NT2/D1 (cell line): Measurements from ENCODE around the gene ZBTB16.

Experiments
- DNase-seq: peaks from one replicate; pipeline ENCODE4 v3.0.0-alpha.2; 2011; ENCODE audit warnings: low read depth, low spot score
- H3K27me3 ChIP-seq: 2 replicates; pipeline ENCODE4 v1.6.0; 2011; ENCODE audit warnings: mild to moderate bottlenecking; ENCODE audit not compliant: insufficient read length, insufficient read depth
- H3K36me3 ChIP-seq: 2 replicates; pipeline ENCODE4 v1.6.1; 2011; ENCODE audit warnings: mild to moderate bottlenecking, low read length, mixed read lengths; ENCODE audit not compliant: insufficient read depth, insufficient read length
- H3K4me1 ChIP-seq: 2 replicates; pipeline ENCODE4 v1.5.1; 2011; ENCODE audit not compliant: insufficient read depth, insufficient read length
- H3K4me3 ChIP-seq: 2 replicates; pipeline ENCODE4 v1.5.1; 2011; ENCODE audit warnings: low read depth; ENCODE audit not compliant: insufficient read length
- H3K9ac ChIP-seq: 2 replicates; pipeline ENCODE4 v1.6.0; 2011; ENCODE audit warnings: low read depth; ENCODE audit not compliant: insufficient read length
- H3K9me3 ChIP-seq: 2 replicates; pipeline ENCODE4 v1.5.1; 2011; ENCODE audit warnings: mild to moderate bottlenecking, low read length; ENCODE audit not compliant: insufficient read depth
- SUZ12 ChIP-seq: IDR thresholded peaks from 2 replicates; pipeline ENCODE4 v1.6.1; 2011; ENCODE audit not compliant: insufficient read length, insufficient read depth; ENCODE audit errors: extremely low read depth
- YY1 ChIP-seq: IDR thresholded peaks from 2 replicates; pipeline ENCODE4 v1.6.1; 2011; ENCODE audit not compliant: insufficient read length, insufficient read depth
- ZNF274 ChIP-seq: IDR thresholded peaks from 2 replicates; pipeline ENCODE4 v1.6.1; 2011; ENCODE audit warnings: mild to moderate bottlenecking, low read depth, low read length

ZBTB16 gene

GRCh38 chr11:114128399-114128798 lies 68.9 kb downstream of the ZBTB16 start:
- DNase-seq: no peak
- no peak for TF ChIP-seq ZNF274
- TF ChIP-seq SUZ12: no peak
- Histone ChIP-seq H3K27me3 (no peaks in the 10 kb centered on the region), H3K36me3 (no peaks in the 10 kb centered on the region), H3K9ac (no peak overlapping the region), H3K4me1 (peaks cover 6% of the 10 kb centered on the region), H3K9me3 (no peaks in the 10 kb centered on the region), H3K4me3 (no peak overlapping the region)

GRCh38 chr11:114129142-114129541 lies 69.6 kb downstream of the ZBTB16 start:
- no peak for DNase-seq

GRCh38 chr11:114129699-114130098 lies 70.2 kb downstream of the ZBTB16 start:
- Histone ChIP-seq H3K9ac (no peak overlapping the region), H3K27me3 (no peaks in the 10 kb centered on the region)
- no peak for TF ChIP-seq SUZ12
- no peak for TF ChIP-seq ZNF274
- no peak for TF ChIP-seq YY1

More at GRCh38 chr11:114129142-114129541, 69.6 kb downstream of the ZBTB16 start:
- H3K9me3 ChIP-seq: no peaks in the 10 kb centered on the region
- H3K4me3 ChIP-seq: no peak overlapping the region
- H3K9ac ChIP-seq: no peak overlapping the region
- no peaks in the 10 kb centered on the region for H3K36me3 ChIP-seq
- TF ChIP-seq SUZ12 (no peak), YY1 (no peak)
- H3K4me1 ChIP-seq: peaks cover 6% of the 10 kb centered on the region
- no peaks in the 10 kb centered on the region for H3K27me3 ChIP-seq

GRCh38 chr11:114130115-114130576 lies 70.6 kb downstream of the ZBTB16 start:
- Histone ChIP-seq H3K4me1 (peaks cover 6% of the 10 kb centered on the region), H3K4me3 (no peak overlapping the region), H3K36me3 (no peaks in the 10 kb centered on the region), H3K27me3 (no peaks in the 10 kb centered on the region), H3K9me3 (no peaks in the 10 kb centered on the region), H3K9ac (no peak overlapping the region)
- DNase-seq: no peak
- TF ChIP-seq ZNF274 (no peak), SUZ12 (no peak), YY1 (no peak)

More at GRCh38 chr11:114129699-114130098, 70.2 kb downstream of the ZBTB16 start:
- H3K36me3 ChIP-seq: no peaks in the 10 kb centered on the region
- no peaks in the 10 kb centered on the region for H3K9me3 ChIP-seq
- no peak for DNase-seq
- H3K4me1 ChIP-seq: peaks cover 6% of the 10 kb centered on the region
- H3K4me3 ChIP-seq: no peak overlapping the region

GRCh38 chr11:114130629-114131277 lies 71.2 kb downstream of the ZBTB16 start:
- H3K4me1 ChIP-seq: peaks cover 10% of the 10 kb centered on the region
- no peaks in the 10 kb centered on the region for H3K9me3 ChIP-seq

GRCh38 chr11:114131461-114131864 lies 72.0 kb downstream of the ZBTB16 start:
- TF ChIP-seq ZNF274 (no peak), YY1 (no peak), SUZ12 (no peak)
- DNase-seq: no peak
- H3K4me1 ChIP-seq: peaks cover 10% of the 10 kb centered on the region
- H3K9me3 ChIP-seq: no peaks in the 10 kb centered on the region
- H3K4me3 ChIP-seq: no peak overlapping the region
- H3K27me3 ChIP-seq: no peaks in the 10 kb centered on the region
- no peaks in the 10 kb centered on the region for H3K36me3 ChIP-seq
- no peak overlapping the region for H3K9ac ChIP-seq

More at GRCh38 chr11:114130629-114131277, 71.2 kb downstream of the ZBTB16 start:
- no peak overlapping the region for H3K9ac ChIP-seq
- no peak for DNase-seq
- H3K27me3 ChIP-seq: no peaks in the 10 kb centered on the region
- no peak for TF ChIP-seq ZNF274
- no peak for TF ChIP-seq YY1
- no peak for TF ChIP-seq SUZ12
- H3K4me3 ChIP-seq: no peak overlapping the region
- H3K36me3 ChIP-seq: no peaks in the 10 kb centered on the region

- H3K27me3 ChIP-seq: no peaks in the 10 kb centered on the region
- no peak overlapping the region for H3K4me3 ChIP-seq
- H3K9me3 ChIP-seq: no peaks in the 10 kb centered on the region
- peaks cover 10% of the 10 kb centered on the region for H3K4me1 ChIP-seq
- TF ChIP-seq SUZ12 (no peak), YY1 (no peak), ZNF274 (no peak)
- no peak overlapping the region for H3K9ac ChIP-seq
- DNase-seq: no peak
- no peaks in the 10 kb centered on the region for H3K36me3 ChIP-seq
Measured at GRCh38 chr11:114132417-114132816, 72.9 kb downstream of the ZBTB16 start.
